Left ventricle myocardium superior (tissue), 1 donor: ENCODE results near the gene MRPS30. TPM values are rescaled to one million over a fixed set of nuclear protein-coding genes. Genes with fewer than 3 reads are reported as not detected.
"Not testable (repeated sequence)": the region's sequence is repeated elsewhere in the genome, so short reads cannot be mapped to it uniquely, and the experiment has no call there.

Experiments used
- ATAC-seq: fragments of 200-7000 bp; cut with Tn5 transposase; one replicate; pipeline ENCODE4 v1.9.1; 2020; ENCODE audit warnings: mild to moderate bottlenecking, moderate library complexity
- DNase-seq: peaks from one replicate; pipeline ENCODE4 v3.0.0-alpha.2; 2020
- intact Hi-C: fragments of 100-400 bp; cut with micrococcal nuclease; formaldehyde crosslinking; loops from one replicate; pipeline ENCODE4 v1.11.0; 2022
- long read RNA-seq: library from polyadenylated mRNA; unstranded; transcript quantifications from one replicate; pipeline ENCODE4 v2.0.0, GENCODE V29; 2021
- total RNA-seq: library from RNA; stranded (reverse); fragmentation: NEBNext Ultra II Directional; extraction: Animal tissue kit (Norgen Biotek cat#: 25700); gene quantifications from one replicate; pipeline ENCODE4 v1.2.1, GENCODE V29; 2021
- donor health status: DM: no; HTN: yes; CAD: no; lungs with severe emphysema.

Gene MRPS30
- 87.4 TPM for total RNA-seq
- long read RNA-seq, transcript MRPS30-202 (5 exons, 1,678 nt) = major isoform, 42 of 53 reads
- long read RNA-seq, partial matches to known transcripts = 3 of 53 reads
- long read RNA-seq, other reads (novel, unspliced or antisense) = 8 of 53 reads

DNA sequence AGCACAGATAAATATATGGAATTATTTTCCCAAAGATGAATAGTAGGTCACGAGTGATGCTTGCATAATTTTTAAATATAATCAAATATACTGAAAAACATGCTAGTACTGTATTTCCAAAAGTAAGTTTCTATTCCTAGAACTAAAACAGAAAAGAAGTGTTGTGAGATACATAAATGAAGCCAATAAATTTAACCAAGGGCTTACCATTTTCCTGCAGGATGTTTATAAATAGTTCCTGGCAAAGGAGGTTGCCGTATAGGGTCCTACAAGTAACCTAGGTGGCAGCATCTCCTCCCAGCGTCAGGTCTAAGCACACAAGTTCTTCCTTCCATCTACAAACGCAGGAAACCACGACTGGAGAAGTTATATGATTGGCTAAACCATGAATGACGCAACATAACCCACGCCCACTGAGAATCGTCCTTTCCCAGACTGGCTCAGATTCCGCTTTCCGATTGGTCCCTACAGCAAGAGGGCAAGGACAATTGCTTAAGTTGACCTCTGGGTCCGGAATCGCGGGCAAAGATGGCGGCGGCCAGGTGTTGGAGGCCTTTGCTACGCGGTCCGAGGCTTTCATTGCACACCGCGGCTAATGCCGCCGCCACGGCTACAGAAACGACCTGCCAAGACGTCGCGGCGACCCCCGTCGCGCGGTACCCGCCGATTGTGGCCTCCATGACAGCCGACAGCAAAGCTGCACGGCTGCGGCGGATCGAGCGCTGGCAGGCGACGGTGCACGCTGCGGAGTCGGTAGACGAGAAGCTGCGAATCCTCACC is at the start of gene MRPS30:
Gene MRPS30 (plus strand): TSS at position 513 of the 780 bp plus-strand sequence. CDS start 16 bp downstream, at position 529.
- intact Hi-C loops = no loop called here
- DNase-seq = peak; percentile 86
- peak; percentile 100 for ATAC-seq

GRCh38 chr5:44769200-44769876 is 39.4 kb upstream of the MRPS30 start:
- intact Hi-C loops = no loop called here
- no peak for ATAC-seq
- no peak for DNase-seq

GRCh38 chr5:44769877-44770209 is 38.9 kb upstream of the MRPS30 start:
- intact Hi-C loops = loop anchor here (5.0 kb wide), 2 partner anchors 233 to 1038 kb away; no protein-coding TSS in a partner anchor

DNA sequence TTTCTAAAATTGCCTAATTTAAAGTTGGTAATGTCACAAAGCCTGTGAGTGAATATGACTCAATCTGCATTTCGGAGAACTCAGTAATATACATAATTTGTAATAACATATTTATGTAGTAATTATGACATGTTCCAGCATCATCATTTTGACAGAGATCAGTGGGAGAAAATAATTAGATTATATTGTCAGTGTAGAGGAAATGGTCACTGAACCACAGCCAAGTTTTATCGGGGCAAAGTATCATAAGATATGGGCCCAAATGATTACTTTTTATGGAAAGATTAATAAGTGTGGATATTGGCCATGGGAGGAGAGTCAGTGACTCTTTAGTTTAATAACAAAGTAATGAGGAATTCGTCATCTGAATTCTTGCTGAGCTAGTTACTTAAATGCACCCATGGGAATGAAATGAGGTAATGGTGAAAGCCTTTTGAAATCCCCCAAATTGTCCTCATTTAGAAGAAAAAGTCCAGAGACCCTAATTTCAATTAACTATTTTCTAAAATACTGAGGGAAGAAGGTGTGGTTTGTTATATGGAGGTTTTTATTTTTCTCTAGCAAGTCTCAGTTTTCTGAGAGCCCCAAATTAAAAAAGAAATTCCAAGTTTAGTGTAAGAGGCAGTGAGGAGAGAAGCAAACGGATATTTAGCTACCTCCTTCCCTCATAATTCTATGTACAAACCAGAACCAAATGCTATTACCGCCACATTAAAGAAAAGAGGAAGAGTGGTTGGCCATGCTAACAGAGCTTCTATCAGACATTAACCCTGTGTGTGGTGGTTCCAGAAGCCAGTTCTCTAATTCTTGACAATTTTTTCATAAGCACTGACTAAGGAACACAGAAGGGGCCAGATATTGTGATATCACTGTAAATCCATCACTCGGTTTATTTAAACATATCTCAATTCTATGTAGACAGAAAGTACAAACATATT is 37.7 kb upstream of the MRPS30 start:
- DNase-seq (no peak), ATAC-seq (no peak)
- intact Hi-C loops = loop anchor here (5.0 kb wide), 2 partner anchors 234 to 1039 kb away; no protein-coding TSS in a partner anchor

More at GRCh38 chr5:44769877-44770209, 38.9 kb upstream of the MRPS30 start:
- DNase-seq = no peak
- ATAC-seq = no peak

GRCh38 chr5:44772397-44772796 is 36.4 kb upstream of the MRPS30 start:
- intact Hi-C loops = loop anchor here (5.0 kb wide), 2 partner anchors 235 to 1040 kb away; no protein-coding TSS in a partner anchor
- ATAC-seq, DNase-seq: not testable (repeated sequence)

- no peak for DNase-seq
- intact Hi-C loops = loop anchor here (5.0 kb wide), 2 partner anchors 237 to 1042 kb away; no protein-coding TSS in a partner anchor
- ATAC-seq = no peak
These were observed 34.4 kb upstream of the MRPS30 start for GRCh38 chr5:44774279-44774880.

GRCh38 chr5:44779167-44779566 is 29.6 kb upstream of the MRPS30 start:
- ATAC-seq = no peak
- no peak for DNase-seq
- intact Hi-C loops = no loop called here

DNA sequence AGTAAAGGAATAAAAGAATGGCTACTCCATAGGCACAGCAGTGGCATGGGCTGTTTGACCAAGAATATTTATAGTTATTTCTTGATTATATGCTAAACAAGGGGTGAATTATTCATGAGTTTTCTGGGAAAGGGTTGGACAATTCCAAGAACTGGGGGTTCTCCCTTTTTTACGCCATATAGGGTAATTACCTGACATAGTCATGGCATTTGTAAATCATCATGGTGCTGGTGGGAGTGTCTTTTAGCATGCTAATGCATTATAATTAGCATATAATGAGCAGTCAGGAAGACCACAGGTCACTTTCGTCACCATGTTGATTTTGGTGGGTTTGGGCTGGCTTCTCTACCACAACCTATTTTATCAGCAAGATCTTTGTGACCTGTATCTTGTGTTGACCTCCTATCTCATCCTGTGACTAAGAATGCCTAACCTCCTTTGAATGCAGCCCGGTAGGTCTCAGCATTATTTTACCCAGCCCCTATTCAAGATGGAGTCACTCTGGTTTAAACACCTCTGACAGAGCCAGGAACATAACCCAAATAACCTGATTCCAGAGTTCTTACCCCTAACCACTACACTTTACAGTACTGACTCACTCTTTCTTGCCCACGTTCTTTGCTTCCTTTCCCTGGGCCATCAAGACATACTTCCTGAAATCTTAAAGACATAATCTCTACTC is 25.0 kb upstream of the MRPS30 start:
- ATAC-seq = no peak
- no peak for DNase-seq
- intact Hi-C loops = no loop called here

- ATAC-seq (no peak), DNase-seq (no peak)
- intact Hi-C loops = no loop called here
These were observed 21.0 kb upstream of the MRPS30 start for GRCh38 chr5:44787731-44788130.

- ATAC-seq, intact Hi-C loops, DNase-seq: not testable (repeated sequence)
These were observed 19.3 kb upstream of the MRPS30 start for GRCh38 chr5:44789372-44789995.

- ATAC-seq, intact Hi-C loops, DNase-seq: not testable (repeated sequence)
These were observed 16.6 kb upstream of the MRPS30 start for GRCh38 chr5:44792031-44792673.

DNA sequence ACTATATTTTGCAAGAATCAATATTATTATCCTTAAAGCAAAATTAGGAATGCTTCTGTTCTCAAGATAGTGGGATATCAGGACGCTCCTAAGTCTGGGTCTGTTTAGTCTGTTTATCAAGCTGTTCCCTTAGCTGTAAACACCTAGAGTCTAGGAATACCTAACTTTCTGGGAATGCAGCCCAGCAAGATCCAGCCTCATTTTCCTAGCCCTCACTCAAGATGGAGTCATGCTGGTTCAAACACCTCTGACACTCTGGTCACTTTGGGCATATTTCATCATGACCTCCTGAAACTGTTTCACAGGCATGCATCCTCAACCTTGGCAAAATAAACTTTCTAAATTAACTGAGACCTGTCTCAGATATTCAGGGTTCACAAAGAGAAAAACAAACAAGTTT is 14.4 kb upstream of the MRPS30 start:
- DNase-seq (no peak), ATAC-seq (no peak)
- intact Hi-C loops = no loop called here

GRCh38 chr5:44795496-44795895 is 13.3 kb upstream of the MRPS30 start:
- no peak for ATAC-seq
- intact Hi-C loops = no loop called here

GRCh38 chr5:44797841-44798240 is 10.9 kb upstream of the MRPS30 start:
- intact Hi-C loops = no loop called here
- ATAC-seq = no peak
- no peak for DNase-seq

More at GRCh38 chr5:44795496-44795895, 13.3 kb upstream of the MRPS30 start:
- DNase-seq = no peak

GRCh38 chr5:44801992-44802391 is 6.8 kb upstream of the MRPS30 start:
- DNase-seq (no peak), ATAC-seq (no peak)
- intact Hi-C loops = no loop called here

DNA sequence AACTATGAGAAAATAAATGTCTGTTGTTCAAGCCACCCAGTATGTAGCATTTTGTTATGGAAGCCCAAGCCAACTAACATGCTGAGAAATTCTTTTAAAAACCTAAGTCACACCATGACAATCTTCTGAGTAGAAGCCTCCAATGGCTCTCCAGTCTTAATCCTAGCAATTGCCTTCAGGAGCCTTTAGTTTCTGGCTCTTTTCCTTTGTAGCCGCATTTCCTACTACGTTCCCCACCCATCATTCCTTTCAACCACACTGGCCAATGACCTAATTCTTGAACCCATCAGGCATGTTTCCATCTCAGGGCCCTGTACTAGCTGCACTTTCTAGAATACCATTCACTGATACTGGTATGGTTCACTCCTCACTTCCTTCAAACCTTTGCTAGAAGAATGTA is 2.1 kb upstream of the MRPS30 start:
- intact Hi-C loops = no loop called here
- ATAC-seq = no peak
- no peak for DNase-seq

DNA sequence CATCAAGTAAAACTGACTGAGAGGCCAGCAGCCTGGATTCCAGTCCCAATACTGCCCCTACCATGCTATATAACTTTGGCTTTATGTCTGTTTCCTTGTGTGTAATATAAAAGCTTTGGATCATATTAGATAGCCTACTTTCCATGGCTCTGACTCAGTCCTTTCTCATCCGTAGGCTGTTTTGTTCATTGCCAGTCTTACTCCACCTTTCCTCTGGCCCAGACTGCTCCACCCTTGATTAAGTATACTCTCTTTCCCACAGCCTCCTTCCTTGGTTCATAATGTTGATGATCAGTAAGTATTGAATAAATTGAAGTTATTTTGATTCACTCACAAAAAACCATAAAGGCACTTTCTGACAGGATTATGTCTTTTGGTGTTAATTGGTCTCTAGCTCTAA is 1.5 kb upstream of the MRPS30 start:
- intact Hi-C loops = no loop called here
- no peak for ATAC-seq
- DNase-seq = no peak
